Activated CD4-positive, CD25-positive, alpha-beta regulatory T cell treated with anti-CD3 and anti-CD28 coated beads, Interleukin-2, amount 50 U/mL, for 72 hours (primary cell): Measurements from ENCODE around the gene PPBP.
"Not testable (repeated sequence)": the region's sequence is repeated elsewhere in the genome, so short reads cannot be mapped to it uniquely, and the experiment has no call there.

ENCODE experiments used
- DNase-seq: peaks from one replicate; pipeline ENCODE4 v3.0.0; 2021

PPBP gene

GRCh38 chr4:73991742-73992000 is 3.7 kb upstream of the PPBP start:
- DNase-seq = no peak

DNA sequence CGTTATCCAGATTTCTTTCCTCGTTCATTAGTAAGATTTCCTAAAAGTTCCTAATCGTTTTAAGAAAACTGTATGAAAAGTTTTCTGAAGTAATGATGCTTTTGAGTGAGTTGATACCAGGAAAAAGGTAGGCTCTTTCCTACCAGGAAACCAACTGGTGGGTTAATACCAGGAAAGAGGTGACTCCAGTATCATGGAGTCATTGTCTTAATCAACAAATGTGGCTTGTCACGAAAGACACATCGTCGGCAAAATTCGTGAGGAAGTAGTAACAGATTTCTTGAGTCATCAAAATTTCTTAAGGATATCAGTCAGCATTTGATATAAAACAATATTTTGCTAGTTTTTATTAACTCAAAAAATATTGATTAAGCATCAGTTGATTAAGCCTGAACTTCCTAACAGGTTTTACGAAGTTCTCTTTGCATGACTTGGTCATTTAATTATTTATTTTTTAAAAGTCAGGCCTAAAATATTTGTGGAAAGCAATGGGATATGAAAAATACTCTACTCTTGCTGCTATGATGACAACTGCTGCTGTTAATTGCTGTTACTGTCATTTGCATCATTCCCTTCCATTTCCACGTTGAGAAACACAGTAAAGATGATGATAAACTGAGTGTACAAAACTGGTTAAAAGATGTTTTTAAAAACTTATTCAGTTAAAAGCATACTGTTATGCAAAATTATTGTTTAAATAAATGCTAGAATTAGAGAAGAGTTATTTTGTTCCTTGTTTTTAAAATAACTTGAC is 3.2 kb upstream of the PPBP start:
- no peak for DNase-seq

GRCh38 chr4:73989928-73990327 is 1.9 kb upstream of the PPBP start:
- no peak for DNase-seq

GRCh38 chr4:73989031-73989430 is 1.0 kb upstream of the PPBP start:
- no peak for DNase-seq

GRCh38 chr4:73985528-73985852 is 2.5 kb downstream of the PPBP start:
- no peak for DNase-seq

- no peak for DNase-seq
These were observed 3.1 kb downstream of the PPBP start for GRCh38 chr4:73984736-73985527.

DNA sequence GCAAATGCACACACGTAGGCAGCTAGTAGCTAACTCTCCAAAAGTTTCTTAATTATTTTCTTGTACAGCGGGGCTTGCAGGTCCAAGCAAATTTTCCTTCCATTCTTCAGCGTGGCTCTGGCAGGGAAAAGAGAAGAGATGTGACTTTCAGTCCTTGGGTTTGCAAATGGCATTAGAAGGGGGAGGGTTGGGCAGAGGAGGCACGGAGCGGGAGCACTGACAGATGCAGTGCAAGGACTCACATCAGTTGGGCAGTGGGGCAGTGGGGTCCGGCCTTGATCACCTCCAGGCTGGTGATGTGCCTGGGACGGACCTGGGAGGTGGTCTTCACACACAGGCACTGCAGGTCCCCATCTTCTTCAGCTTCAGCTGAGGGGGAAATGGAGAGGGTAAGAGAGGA is 6.8 kb downstream of the PPBP start:
- DNase-seq = not testable (repeated sequence)

- no peak for DNase-seq
These were observed 8.5 kb downstream of the PPBP start for GRCh38 chr4:73979407-73979957.

DNA sequence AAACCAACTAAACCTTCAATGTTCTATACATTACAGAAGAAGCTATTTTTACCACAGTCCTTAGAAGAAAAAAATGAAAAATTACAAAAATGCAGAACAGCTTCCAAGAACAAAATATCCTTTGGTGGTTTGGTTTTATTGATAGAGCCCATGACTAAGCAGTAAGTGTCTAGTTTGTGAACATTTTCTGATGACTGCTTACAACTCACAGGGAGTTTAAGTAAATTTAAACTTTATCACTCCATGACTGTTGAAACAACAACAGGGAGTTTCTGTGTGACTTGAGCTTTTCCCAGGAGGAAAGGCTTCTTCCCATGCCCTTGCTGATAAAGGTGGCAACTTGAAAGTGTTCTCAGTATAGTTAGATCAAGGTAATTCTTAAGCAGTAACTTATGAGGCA is 9.1 kb downstream of the PPBP start:
- DNase-seq = no peak

GRCh38 chr4:73976716-73977115 is 11.3 kb downstream of the PPBP start:
- DNase-seq = no peak

GRCh38 chr4:73976217-73976616 is 11.8 kb downstream of the PPBP start:
- DNase-seq = no peak

DNA sequence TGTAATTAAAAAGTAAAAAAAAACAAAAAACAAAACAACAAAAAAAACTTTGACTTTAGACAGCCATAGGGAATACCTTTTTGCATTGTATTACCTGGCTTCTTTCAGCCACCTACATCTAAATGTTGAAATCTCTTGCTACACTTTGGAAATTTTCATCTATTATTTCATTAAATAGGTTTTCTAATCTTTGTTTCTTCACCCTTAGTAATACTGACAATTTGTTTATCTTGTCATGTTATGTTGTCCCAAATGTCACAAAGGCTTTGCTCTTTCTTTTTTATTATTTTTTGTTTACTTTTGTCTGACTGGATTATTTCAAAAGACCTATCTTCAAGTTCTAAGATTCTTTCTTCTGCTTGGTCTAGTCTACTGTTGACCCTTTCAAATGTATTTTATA is 13.6 kb downstream of the PPBP start:
- no peak for DNase-seq

GRCh38 chr4:73970945-73971344 is 17.0 kb downstream of the PPBP start:
- no peak for DNase-seq

DNA sequence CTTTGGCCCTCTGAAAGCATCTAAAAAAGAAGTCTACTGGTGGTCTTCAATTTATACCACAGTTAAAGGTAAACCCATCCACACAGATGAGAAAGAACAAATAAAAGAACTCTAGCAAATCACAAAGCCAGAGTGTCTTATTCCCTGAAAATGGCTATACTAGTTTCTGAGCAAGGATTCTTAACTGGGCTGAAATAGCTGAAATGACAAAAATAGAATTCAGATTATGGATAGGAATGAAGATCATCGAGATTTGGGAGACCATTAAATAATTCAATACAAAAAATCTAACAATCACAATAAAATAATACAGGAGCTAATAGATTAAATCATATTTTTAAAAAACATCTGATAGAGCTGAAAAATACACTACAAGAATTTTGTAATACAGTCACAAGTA is 18.0 kb downstream of the PPBP start:
- DNase-seq = no peak

- no peak for DNase-seq
These were observed 20.1 kb downstream of the PPBP start for GRCh38 chr4:73967866-73968265.

DNA sequence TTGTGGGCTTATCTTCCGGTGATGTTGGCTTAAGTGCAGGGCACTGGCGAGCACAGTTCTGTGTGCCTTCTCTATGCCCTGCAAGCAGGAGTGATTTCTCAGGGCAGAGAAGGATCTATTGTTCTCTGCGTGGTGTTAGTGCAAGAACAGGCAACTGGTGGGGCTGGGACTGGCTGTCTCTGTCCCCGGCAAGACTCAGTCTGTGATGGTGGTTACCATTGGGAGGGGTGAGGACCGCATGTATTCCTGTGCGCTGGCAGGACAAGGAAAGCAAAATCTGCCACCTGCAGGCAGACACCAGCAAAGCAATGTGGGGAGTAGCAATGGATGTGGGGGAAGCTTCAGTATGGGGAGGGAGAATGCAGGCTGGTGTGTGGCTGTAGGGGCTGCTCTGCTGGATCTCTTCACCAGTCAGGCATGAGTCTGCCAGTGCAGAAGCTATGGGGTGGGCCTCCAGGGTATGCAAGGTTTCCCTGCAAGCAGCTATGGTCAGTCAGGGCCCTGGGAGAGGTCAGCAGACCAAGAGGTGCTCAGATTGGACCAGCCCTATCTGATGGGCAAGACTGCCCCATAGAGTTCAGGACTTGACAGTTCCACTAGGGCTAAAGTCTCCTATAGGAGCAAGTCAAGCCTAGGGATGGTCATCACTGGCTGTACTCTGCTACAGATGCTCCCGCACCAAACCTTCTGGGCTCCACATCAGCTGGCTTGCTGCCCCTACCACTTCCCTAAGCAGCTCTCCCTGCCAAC is 23.0 kb downstream of the PPBP start:
- DNase-seq = no peak

DNA sequence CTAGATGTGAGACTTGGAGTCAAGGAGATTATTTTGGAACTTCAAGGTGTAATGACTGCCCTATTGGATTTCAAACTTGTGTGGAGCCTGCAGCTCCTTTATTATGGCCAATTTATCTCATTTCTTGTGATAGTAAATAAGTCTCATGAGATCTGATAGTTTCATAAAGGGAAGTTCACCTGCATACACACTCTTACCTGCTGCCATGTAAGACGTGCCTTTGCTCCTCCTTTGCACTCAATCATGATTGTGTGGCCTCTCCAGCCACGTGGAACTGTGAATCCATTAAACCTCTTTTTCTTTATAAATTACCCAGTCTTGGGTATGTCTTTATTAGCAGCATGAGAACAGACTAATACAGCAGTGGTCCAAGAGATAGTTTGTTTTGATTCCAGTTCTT is 25.3 kb downstream of the PPBP start:
- no peak for DNase-seq

DNA sequence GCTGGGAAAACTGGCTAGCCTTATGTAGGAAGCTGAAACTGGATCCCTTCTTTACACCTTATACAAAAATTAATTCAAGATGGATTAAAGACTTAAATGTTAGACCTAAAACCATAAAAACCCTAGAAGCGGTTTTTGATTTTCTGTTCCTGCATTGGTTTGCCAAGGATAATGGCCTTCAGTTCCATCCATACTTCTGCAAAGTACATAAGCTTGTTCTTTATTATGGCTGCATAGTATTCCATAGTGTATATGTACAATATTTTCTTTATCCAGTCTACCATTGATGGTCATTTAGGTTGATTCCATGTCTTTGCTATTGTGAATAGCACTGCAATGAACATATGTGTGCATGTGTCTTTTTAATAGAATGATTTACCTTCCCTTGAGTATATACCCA is 28.9 kb downstream of the PPBP start:
- DNase-seq = not testable (repeated sequence)

- no peak for DNase-seq
These were observed 35.6 kb downstream of the PPBP start for GRCh38 chr4:73952352-73952751.

DNA sequence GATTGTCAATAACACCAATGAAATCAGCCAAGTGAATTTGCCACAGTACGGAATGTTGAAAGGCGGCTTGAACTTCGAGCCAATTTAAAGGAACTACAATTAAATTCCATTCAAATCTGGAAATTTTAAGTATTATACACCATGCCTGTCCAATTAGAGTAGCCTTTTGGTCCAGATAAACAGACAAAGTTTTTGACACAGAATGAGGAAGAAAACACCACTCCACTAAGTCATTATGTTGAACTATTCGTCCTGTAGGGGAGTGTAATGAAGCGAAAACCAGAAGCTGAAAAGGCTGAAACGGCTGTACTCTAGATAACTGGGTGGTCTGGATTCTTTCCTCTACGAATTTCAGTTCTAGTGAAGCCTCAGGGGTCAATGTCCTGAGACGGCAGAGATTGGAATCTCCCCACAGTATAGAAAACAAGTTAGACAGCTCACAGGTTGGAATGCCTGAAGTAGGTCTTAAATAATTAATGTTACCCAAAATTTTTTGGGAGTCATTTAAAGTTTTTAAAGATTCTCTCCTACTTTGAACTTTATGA is 37.5 kb downstream of the PPBP start:
- not testable (repeated sequence) for DNase-seq

DNA sequence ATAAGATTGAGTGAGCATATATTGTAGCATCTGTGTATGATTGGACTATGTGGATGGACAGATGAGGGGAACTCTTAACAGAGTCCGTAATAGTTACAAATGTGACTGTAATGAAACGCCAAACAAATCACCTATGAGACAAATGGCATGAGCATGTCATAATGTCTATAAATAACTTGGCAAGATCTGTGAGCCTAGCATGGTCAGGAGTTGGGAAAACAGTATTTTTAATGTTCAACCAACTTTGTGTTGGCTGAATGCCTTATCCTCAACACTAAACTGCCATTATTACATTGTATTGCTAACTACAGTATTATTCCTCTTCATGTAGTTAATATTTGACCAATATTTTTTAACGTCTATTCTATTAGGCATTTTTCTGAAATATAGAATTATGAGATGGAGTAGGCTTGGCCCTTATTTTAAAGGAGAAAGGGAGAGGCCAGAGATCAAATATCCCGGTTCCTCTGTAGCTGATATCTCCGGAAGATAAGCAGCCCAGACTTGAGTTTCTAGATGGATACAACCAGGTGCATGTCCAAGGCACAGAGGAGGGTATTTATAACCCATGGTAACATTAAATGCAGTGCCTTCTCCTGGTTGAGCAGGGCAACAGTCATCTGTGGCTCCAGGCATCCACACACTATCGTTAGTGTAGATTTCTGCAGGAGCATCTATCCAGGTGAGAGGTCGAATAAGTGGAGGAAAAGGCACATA is 38.8 kb downstream of the PPBP start:
- no peak for DNase-seq

DNA sequence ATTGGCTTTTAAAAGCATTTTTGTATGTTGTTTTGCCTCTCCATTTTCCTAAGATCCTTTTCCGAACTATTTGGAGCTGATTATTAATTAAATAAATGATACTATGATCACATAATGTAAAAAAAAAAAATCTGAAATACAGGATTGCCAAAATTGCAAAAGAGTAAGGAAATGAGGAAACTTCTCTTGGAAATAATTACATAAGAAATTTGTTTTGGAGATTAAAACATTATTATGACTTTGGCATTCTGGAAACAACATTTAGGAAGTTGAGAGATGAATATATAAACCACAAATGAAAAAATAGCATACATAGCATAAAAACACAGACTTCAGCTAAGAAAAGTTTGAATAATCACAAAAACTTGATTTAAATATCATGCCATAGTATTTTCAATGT is 39.7 kb downstream of the PPBP start:
- no peak for DNase-seq
